HG03575 (cell line): ENCODE data around the gene PRRX1.

Experiments used
- ATAC-seq: cut with Tn5 transposase; IDR thresholded peaks from one replicate; pipeline ENCODE4 v1.9.1; 2021; ENCODE audit not compliant: unreplicated experiment, insufficient number of reproducible peaks, low FRiP score; ENCODE audit errors: extremely low read depth

The PRRX1 gene

GRCh38 chr1:170735366-170736263 is 71.7 kb downstream of the PRRX1 start:
- no peak for ATAC-seq

GRCh38 chr1:170739803-170740202 is 75.9 kb downstream of the PRRX1 start:
- ATAC-seq, result no peak

- ATAC-seq, result no peak
These were observed 77.7 kb downstream of the PRRX1 start for GRCh38 chr1:170741678-170742077.

GRCh38 chr1:170742600-170742999 is 78.7 kb downstream of the PRRX1 start:
- no peak for ATAC-seq

- no peak for ATAC-seq
These were observed 79.2 kb downstream of the PRRX1 start for GRCh38 chr1:170743083-170743482.

GRCh38 chr1:170749549-170749948 is 85.6 kb downstream of the PRRX1 start:
- ATAC-seq, result no peak

- ATAC-seq, result no peak
These were observed 86.0 kb downstream of the PRRX1 start for GRCh38 chr1:170749959-170750358.

GRCh38 chr1:170755795-170756194 is 91.9 kb downstream of the PRRX1 start:
- no peak for ATAC-seq

- no peak for ATAC-seq
These were observed 95.1 kb downstream of the PRRX1 start for GRCh38 chr1:170758992-170759391.

- no peak for ATAC-seq
These were observed 101.3 kb downstream of the PRRX1 start for GRCh38 chr1:170765279-170765678.

GRCh38 chr1:170765712-170766330 is 101.9 kb downstream of the PRRX1 start:
- ATAC-seq, result no peak

GRCh38 chr1:170768929-170769328 is 105.0 kb downstream of the PRRX1 start:
- no peak for ATAC-seq

- ATAC-seq, result no peak
These were observed 105.8 kb downstream of the PRRX1 start for GRCh38 chr1:170769691-170770090.

- no peak for ATAC-seq
These were observed 106.3 kb downstream of the PRRX1 start for GRCh38 chr1:170770254-170770653.

GRCh38 chr1:170776252-170776651 is 112.3 kb downstream of the PRRX1 start:
- no peak for ATAC-seq

GRCh38 chr1:170776777-170777176 is 112.8 kb downstream of the PRRX1 start:
- ATAC-seq, result no peak
